Measurements from ENCODE around the gene LARGE1.
"Not testable (repeated sequence)": the region's sequence is repeated elsewhere in the genome, so short reads cannot be mapped to it uniquely, and the experiment has no call there.

Gene LARGE1

DNA sequence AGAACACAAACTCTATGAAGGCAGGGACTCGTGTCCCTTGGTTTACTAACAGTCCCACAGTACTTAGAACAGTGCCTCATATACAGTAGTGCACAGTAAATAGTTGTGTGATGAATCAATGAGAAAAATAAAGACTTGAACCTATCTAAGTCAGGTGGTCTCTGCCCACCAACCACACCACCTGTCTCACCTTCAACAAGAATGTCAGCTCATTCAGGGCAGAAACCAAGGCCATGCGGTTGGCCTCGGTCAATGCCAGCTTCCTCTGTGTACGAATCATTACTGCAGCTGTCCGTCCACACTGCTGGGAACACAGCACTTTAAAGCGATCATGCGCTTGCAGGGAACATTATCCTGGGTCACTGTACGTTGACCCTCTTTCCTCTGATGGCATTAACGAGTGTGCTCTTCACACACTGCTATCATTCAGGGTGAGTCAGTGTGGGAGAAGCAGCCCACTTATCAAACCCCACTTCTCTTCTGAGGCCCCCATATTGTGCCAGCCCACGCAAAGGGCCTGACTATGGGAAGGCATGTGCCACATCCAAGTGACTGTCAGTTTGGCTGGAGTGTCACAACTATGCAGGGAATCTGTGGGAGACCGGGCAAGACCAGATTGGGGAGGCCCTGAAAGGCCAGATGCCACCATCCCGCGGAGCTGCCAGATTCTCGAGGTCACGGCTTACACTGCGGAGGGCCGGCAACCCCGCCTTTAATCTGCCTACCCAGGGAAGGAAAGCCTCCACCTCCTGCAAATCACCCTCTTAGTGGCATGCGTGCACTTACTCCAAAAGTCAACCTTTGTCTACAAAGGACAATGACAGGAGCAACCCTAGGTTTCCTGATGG is 36.1 kb downstream of the LARGE1 start:
- no peak for DNase-seq

DNA sequence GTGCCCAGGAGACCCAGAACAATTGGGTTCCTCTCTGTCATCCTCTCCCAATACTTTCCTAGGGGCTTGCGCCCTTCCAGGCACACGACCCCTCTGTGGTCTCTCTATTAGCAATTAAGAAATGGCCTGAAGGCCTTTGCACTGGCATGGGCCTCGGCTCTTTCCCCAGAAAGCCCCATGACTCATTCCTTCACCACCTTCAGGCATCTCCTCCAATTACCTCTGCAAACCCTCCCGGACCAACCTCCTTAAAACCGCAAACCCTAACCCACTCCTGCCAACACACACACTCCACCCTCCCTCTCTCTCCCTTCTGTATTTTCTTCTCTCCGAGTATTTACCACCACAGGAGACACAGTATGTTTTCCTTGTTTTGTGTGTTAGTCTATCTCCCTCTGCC is 36.7 kb downstream of the LARGE1 start:
- no peak for DNase-seq

DNA sequence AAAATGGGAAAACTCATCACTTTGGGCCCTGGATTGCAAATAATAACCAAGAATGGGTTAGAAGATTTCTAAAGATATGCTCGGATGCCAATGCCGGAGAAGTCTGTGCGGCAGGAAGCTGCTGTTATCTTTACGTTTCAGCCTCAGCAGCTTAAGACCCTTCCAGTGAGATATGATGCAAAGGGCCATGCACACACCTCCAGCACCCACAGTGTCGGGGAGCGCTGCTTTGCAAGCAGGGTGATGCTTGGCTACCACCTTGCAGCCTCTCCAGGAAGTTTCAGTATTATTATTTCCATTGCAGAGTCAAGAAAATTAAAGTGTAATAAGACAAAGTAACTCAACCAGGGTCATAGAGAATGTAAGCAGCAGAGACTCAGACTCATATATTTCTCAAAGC is 37.3 kb downstream of the LARGE1 start:
- peak; percentile 20 for DNase-seq

DNA sequence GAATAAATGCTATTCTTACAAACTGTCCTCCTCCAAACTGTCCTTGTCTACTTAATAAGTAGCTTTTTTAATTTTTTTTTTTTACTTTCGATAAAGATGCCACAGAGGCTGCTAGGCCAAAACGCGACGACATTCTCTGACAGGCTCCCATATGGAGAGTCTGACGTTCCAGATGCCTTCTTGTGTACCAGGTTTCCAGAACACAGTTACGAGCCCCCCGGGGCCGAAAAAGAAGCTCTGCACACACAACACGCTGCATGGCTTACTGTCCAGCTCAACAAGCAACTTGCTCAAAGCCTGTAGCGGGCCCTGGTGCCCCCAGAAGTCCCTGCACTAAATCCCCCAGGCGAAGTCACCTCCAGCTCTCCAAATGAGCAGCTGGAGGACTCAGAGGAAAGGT is 39.3 kb downstream of the LARGE1 start:
- DNase-seq = no peak

DNA sequence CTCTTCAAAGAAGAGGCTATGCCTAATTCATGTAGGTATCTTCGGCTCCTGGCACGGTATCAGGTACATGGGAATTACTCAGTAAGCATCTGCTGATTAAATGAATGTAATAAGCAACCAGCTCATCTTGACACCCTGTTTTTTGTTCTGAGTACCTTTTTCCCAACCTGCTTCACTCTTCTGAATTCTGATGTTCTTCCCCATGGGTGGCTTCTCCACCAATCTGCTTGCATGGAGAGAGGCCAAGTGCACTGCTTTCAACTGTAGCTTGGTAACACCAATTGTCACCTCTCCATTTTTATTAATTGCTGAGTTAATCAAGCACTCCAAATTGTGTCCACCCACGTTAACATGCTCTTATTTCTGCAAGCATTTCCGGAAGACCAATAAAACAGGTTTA is 40.5 kb downstream of the LARGE1 start:
- DNase-seq = no peak

DNA sequence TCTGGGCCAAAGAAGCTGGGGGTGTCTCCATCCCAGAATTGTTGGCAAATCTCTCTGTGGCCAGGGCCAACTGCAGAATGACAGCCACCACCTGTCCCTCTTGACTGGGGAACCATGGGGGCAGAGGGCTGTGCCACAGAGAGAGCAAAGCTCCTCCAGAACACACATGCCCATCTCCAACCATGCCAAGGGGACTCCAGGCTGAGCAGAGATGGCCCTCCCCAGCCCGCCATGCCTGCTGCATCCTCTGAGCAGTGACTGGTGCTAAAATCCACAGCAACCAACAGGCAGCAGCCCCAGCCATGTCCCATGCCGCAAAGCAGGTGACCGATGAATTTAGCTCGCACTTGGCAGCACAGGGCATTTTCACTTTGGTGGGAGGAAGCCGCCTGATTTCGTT is 45.0 kb downstream of the LARGE1 start:
- DNase-seq = no peak

DNA sequence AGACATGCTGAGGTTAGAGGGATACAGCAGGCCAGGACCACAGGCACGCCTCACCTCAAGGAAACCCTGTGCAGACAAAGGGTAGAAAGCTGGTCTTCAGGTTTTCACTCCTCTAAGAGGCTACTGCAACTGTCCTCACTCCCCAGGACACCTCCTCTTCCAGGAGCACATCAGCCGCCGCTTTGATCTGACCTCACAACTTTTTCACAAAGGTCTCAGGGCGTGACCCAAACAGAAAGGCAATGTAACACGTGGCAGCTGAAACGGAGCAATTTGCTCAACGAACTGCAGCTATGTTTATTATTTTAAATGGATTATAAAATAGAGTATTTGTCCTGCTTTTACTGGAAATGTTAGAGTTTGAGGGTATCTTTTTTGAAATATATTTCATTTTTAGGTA is 46.1 kb downstream of the LARGE1 start:
- DNase-seq = no peak

DNA sequence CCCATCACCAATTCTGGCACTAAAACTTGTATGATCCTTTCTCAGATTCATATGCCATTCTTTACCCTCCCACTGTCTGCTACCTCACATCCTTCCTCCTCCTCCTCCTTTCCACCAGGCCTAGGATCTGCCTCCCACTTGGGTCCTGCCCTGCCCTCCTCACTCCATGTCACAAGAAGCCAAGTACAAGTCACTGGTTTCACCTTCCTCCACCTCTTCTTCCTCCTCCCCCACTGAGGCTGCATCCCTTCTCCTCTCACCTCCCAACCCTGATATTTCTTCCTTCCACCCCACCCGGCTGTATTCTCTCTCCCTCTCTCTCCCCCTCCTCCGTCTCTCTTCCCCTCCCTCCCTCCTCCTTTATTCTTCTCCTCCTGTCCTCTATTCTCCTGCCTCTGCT is 46.6 kb downstream of the LARGE1 start:
- DNase-seq = no peak

DNA sequence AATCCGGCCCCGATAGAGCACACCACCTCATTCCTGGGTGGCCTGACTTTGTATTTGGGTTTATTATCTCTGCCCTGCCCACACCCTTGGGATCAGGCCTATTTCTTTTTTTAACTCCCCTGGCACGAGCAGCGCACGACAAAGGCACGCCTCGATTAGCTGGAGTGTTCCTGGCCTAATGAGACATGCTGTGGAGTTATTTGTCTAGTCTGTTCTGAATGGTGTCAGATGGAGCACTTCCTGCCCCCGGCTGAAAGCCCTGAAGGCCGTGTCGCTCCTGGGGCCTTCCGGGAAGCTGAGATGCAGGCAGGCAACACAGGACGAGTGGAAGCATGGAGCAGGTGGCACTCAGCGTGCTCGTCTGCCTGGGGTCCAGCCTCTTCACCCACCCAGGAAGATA is 47.1 kb downstream of the LARGE1 start:
- no peak for DNase-seq

DNA sequence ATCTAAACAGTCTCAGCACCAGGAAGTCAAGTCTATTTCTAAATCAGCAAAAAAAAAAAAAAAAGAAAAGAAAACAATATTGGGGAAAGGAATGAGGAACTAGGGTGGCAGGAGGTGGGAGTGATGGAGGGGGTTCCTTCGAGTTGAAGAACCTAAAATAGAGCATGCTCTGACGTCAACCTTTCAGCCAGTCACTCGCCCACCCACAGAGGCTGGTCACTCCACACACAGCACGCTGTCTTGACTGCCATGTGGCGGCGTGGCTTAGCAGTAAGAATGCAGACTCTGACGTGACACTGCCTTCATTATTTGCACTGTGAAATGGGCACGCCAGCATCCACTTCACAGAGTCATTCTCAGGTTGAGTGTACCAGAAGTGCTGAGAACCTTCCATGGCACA is 48.3 kb downstream of the LARGE1 start:
- no peak for DNase-seq

DNA sequence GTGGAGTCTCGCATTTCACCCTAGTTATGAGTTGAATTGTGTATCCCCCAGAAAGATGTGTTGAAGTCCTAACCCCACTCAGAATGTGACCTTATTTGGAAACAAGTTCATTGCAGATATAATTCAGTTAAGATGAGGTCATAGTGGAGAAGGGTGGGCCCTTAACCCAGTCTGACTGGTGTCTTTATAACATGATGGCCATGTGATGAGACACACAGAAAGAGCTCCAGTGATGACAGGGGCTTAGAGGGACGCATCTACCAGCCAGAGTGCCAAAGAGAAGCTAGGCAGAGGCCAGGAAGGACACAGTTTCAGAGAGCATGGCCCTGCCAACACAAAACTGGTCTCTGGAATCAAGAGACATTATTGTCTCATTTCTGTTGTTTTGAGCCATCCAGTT is 50.3 kb downstream of the LARGE1 start:
- DNase-seq = no peak

DNA sequence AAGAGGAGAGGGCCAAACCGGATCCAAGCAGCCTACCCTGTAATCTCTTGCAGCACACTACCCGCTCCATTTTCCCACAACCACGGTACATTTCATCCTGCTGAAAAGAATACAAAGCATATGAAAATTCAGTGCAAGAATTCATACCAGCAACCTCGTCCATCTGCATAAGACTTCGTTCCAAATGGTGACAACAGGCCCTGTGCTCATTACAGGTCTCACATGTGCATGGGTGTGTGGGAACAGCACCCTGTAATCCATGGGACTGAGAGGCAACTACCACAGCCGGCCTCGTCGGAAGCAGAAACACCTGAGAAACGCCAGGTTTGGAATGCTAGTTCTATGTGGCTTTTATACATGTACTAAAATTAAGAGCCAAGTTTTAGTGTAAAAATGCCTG is 52.3 kb downstream of the LARGE1 start:
- DNase-seq = no peak

DNA sequence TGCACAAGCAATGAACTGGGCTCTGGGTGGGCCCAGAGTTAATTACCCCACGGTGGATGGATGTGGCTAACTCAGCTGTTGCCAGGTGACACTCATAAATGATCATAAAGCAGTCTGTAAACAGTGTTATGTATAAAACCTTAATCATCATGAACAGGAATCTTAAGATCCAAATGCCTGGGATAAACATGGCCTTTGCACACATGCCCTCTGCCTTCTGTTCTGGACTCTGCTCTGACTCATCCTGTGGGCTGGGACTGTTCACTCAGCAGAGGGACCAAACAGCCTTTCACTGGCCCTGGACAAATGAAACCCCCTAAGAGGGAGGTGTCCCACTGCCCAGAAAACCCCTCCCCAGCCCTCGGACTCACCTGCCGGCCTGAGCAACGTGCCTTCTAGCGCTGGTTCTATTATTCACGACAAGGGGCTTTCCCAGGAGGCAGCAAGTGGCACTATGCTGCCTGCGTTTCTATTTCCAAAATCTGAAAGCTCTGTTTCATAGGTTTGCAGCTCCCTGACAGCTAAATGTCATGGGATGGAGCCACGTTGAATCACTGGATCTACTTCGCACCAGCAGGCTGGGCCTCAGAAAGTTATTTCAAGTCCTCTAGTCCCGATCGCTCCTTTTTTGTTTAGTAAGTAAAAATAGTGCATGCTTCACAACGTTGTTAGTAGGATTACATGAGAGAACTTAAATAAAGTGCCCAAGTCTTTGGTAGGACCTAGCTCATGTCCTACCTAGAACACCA is 53.0 kb downstream of the LARGE1 start:
- no peak for DNase-seq

DNA sequence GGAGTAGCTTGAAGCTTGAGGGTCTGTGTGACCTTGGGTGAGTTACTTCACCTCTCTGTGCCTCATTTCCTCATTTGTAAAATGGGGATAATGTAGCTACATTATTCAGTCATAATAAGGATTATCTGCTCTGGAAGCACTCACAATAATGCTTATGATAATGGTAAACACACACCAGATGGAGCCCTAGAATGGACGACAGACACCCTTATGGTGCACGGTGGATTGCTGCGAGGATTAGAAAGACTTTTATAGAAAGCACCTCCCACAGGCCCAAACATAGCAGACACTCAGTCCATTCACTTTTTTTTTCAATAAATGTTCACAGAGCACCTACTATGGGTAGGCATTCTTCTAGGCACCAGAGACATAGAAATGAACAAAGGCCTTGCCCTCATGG is 53.8 kb downstream of the LARGE1 start:
- no peak for DNase-seq

DNA sequence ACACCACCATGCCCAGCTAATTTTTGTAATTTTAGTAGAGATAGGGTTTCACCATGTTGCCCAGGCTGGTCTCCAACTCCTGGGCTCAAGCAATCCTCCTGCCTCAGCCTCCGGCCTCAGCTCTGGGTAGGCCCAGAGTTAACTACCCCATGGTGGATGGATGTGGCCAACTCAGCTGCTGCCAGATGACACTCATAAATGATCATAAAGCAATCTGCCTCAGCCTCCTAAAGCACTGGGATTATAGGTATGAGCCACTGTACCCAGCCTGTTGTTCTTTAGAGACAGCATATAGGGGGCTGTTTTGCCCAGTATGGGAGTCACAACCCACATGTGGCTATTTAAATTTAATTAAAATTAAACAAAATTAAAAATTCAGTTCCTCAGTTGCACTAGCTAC is 54.3 kb downstream of the LARGE1 start:
- DNase-seq = no peak

DNA sequence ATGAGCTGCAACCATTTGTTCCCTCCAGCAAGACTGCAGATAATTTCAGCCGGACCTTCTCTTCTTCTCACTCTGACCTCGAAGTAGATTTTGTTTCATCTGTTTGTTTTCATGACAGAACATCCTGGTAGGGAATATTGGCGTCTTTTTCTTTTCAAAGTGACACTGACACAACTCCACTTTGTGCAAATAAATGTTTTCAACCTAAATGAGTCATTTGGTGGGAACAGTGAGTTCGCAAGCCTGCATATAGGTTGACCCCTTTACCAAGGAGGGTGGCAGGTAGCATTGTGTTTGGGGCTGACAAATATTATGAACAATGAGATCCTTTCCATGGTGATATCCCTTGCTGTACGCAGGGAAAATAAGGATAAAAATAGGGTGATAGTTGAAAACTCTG is 55.0 kb downstream of the LARGE1 start:
- DNase-seq = no peak

DNA sequence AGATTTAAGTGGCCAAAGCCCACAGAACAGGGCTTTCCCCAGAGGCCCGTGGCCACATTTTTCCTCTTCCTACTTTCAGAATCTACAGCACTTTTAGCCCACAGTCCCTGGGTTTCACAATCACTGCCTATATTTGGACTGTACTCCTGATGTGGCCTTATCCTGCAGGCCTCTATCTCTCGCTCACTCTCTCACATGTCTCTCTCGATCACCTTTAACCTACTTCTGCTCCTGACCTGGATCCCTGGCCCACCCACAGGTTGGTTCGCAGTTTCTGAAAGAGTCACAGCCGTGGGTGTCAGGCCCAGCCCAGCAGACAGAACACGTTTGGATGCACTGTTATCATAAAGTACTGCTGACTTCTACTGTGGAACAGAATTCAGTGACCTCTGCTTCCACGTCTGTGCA is 55.5 kb downstream of the LARGE1 start:
- DNase-seq = no peak

DNA sequence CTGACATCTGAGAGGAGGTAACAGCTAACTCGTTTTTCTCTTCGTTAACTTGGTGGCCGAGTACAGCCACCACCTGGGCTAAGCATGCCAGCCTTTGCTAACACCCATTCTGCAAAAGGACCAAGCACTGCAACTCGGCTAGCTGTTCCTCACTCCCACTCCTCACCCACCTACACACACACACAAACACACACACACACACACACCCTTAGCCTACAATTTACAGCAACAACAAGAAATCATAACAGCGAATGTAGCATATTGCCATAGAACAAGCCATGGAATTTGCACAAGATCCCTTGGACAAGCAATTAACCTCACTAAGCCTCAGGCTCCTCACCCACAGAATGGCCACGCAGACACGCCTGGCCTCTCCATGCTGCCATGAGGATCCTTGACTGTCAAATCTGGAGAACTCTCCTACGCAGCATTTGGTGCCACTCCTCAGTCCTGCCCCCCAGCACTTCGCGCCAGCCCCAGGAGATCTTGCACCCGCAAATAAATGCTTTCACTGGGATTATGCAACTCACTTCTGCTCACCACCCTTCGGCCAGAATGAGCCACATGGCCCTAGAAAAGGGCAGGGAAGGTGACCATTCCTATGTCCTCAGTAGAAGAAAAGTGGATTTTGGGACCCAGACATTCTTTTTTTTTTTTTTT is 58.9 kb downstream of the LARGE1 start:
- DNase-seq = no peak

DNA sequence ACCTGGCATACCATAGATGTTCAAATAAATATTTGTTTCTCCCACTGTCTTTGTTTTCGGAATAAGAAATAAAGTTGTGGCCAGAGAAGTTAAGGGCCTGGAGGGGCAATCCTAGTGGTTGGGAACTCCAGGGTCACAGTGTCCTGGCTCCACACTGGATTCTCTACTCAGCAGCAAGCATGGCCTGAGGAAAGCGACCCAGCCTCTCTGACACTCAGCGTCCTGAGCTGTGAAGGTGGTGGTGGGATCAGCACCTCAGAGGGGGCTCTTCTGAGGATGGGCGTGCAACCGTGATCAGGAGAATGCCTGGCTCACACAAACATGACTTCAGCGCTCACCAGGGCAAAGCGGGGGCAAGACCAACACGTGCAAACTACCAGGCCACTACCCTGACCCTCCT is 59.9 kb downstream of the LARGE1 start:
- DNase-seq = no peak

DNA sequence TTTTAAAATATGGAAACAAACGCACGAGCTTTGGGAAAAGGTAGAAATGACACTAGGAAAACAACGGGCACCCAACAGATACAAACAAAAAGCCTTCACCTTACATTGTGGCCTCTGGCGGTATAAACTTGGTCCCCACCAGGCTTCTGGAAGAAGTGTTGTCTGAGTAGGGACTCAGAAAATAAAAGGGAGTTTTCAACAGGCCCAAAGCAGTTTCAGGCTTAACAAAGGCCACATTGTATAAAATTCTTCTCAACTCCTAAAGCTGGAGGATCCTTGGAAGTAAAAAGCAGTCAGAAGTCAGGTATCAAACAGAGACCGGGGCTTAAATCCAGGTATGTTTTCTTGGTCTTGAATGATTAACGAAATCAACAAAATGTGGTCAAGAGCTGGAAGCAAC is 61.0 kb downstream of the LARGE1 start:
- DNase-seq = no peak

DNA sequence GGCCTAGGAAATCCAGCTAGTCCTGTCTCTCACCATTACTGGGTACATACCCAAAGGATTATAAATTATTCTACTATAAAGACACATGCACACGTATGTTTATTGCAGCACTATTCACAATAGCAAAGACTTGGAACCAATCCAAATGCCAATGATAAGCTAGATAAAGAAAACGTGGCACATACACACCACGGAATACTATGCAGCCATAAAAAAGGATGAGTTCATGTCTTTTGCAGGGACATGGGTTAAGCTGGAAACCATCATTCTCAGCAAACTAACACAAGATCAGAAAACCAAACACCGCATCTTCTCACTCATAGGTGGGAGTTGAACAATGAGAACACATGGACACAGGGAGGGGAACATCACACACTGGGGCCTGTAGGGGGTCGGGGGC is 61.6 kb downstream of the LARGE1 start:
- DNase-seq = not testable (repeated sequence)

DNA sequence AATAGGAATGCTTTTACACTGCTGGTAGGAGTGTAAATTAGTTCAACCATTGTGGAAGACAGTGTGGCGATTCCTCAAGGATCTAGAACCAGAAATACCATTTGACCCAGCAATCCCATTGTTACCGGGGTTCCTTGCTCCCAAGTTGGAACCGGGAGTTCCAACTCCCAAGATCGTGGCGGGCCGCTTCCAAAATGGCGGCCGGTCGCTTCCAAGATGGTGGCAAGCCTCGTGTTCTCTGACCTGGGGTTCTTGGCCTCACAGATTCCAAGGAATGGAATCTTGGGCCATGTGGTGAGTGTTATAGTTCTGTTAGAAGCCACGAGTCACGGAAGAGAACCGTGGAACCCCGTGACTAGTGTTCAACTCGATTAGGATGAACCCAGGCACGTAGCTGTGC is 62.5 kb downstream of the LARGE1 start:
- not testable (repeated sequence) for DNase-seq

DNA sequence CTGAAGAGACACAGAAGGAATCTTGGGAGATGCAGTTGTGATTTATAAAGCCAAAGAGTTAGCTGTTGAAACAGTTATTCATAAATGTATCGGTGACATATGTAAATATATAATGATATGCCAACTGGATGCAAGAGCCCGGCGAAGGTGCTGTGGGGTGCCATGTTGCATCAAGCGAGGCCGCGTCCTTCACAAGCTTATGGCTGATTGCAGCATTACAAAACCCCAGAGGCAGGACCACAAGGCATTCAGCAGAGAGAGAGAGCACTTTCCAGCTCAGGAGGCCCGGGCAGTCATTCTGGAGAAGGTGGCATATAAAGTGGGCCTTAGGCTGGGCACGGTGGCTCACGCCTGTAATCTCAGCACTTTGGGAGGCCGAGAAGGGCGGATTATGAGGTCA is 65.6 kb downstream of the LARGE1 start:
- DNase-seq = no peak

Measured in hematopoietic multipotent progenitor cell treated with erythropoietin and hydrocortisone succinate and interleukin-3 and kit ligand, for 4 days (in vitro differentiated cells).